Cardiac septum (tissue), 1 donor: ENCODE data around the gene GPR84. TPM values are rescaled to one million over a fixed set of nuclear protein-coding genes. Genes with fewer than 3 reads are reported as not detected.

Source experiments
- DNase-seq: peaks from one replicate; pipeline ENCODE4 v3.0.0-alpha.2; 2020; ENCODE audit warnings: low spot score
- intact Hi-C: fragments of 100-400 bp; cut with DNase I; formaldehyde crosslinking; loops from one replicate; pipeline ENCODE4 v1.14.0; 2022
- total RNA-seq: library from RNA; stranded (reverse); fragmentation: NEBNext Ultra II Directional; extraction: Animal tissue kit (Norgen Biotek cat#: 25700); gene quantifications from one replicate; pipeline ENCODE4 v1.2.1, GENCODE V29; 2021
- donor health status: DM: no; HTN: no; CAD: no.

Gene GPR84
- total RNA-seq, 1 donor from 2014 or later = 0.22 TPM

DNA sequence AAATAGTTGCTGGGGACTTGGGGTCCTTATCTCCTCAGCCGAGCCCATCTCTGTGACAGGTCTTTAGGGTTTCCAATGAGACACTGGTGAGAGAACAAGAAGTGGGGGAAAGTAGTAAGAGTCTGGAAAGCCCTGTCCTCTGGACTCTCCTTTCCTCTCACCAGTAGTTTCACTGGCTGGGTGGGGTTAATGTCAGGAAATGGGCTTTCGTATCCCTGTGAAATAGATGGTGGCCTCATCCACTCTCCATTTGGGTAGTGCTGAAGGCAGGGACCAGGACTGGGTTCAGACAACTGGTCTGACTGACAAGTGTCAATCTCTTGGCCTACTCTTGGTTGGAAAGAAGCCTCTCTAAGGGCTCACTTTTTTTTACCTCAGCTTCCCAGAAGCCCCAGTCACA lies 12.7 kb upstream of the GPR84 start:
- DNase-seq = no peak
- intact Hi-C loops = no loop called here

DNA sequence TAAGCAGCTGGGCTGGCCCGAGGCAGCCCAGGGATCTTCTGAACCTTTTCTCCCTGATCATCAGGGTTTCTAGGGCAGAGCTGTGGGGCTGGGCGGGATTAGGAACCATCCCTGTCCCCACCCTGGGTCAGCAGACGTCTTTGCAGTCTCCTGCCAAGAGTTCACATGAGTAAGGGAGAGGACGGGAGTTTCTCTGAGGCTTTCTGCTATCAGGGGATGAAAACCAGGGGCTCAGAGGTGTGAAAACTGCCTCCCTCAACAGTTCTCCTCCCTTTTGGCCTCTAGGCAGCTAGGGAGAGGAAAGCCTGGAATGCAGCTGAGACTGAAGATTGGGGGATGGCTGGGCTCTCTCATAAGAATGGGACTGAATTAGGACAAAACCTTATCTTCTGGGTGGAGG lies 12.3 kb upstream of the GPR84 start:
- DNase-seq = no peak
- intact Hi-C loops = no loop called here

DNA sequence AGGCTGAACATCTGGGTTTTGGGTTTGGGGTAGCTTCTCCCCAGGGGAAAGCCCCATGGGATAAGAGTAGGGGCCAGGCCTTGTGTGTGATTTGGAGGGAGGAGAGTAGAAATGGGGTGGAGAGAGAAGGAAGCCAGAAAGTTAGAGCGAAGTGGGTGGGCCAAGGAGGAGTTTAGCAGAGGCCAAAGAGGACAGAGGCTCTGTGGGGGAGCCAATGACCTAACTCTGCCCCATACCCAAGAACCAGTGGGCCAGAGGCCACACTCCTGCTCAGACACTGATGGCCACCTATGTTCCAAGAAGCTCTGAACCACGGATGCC lies 10.9 kb upstream of the GPR84 start:
- no peak for DNase-seq
- intact Hi-C loops = no loop called here

DNA sequence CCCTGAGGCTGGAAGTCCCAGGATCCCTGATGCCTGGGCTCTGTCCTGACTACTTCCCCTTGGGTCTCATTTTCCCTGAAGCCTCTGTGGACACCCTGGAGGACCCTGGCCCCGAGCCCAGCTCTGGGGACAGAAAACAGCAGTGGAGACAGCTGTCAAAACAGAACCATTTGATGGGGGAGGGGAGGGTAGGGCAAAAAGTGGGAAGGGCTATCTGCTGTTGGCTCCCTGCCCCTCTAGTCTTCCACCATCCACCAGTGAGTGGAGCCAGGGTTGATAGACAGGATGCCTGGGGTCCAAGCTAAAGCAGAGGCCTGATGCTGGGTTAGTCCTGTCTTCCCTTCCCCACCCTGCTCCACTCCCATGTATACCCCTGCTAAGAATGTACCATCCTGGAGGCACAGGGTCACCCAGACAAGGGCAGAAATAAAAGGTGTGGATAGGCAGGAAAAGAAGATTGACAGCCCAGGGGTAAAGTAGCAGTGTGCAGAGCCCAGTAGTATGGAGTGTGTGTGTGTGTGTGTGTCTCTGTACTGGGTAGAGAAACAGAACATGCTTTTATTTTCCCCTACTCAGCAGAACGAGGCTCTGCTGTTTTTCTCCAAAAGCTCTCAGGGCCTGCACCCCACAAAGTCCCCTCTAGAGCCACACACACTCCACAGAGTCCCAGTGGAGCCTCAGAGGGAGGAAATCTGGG lies 10.4 kb upstream of the GPR84 start:
- intact Hi-C loops = no loop called here

DNA sequence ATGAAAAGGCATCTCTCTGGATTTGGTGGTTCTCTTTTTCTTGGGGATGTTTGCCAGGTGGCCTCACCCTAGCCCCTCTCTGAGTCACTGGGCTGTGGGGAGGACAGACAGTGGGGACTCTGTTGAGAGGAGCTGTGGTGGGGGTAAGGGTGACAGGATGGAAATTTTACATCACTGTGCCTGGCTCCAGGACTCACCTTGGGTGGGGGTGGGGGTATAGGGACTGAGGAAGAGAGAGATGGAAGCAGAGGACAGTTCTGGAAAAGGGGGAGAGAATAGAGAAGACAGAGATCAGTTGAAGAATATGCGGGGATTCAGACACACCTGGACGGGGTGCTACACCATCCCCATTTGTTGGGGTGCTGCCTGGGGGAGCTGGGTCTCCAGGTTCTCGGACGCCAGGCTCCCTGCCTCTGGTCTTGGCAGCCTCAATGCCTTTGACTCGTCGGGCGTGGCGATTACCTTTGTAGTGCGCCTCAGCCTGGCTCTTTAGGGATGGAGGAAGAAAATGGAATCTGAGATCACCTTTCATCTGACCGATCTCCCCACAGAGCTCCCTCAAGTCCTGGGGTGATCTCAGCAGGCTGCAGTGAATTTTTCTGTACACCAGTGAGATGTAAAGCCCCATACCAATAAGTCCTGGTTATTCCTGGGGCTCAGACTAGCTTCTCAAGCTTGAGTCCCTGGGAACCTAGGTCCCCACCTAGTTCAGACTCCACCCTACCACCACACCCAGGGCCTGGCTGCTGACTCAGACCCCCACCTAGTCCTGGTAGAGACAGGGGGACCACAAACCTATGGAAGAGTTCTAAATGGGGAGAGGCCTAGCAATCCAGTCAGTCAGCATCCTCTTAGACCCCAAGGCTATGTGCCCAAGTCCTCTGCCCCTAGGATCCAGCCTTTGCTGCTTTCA lies 9.6 kb upstream of the GPR84 start:
- intact Hi-C loops = no loop called here
- DNase-seq = no peak

More for the DNA sequence above, 10.4 kb upstream of the GPR84 start:
- DNase-seq = no peak

DNA sequence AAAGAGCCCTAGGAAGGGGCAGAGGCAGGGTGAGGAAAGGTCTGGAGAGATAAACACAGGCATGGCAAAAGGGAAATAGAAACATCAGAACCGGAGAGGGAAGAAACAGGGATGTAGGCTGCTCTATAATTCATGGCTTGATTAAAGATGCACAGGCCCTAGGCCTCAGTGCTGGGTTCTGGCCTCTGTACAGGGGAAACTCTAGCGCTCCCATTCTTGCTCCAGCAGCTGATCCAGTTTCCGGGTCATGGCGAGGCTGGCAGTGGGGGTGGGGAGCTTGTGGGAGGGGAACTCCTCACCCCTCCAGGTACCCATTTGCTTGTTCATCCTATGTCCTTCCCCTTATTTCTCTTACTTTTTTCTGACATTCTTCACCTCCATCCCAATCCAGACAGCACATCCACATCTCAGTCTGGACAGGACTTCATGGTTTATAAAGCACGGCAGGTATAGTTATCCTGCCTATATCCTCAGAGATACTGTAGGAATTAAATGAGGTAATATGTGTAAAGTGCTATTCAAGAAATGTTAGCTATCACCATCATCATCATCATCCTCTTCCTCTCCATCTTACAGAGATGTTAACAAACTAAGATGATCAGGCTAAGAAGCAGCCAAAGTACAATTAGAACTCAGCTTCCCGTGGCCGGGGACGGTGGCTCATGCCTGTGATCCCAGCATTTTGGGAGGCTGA lies 8.0 kb upstream of the GPR84 start:
- no peak for DNase-seq
- intact Hi-C loops = no loop called here

DNA sequence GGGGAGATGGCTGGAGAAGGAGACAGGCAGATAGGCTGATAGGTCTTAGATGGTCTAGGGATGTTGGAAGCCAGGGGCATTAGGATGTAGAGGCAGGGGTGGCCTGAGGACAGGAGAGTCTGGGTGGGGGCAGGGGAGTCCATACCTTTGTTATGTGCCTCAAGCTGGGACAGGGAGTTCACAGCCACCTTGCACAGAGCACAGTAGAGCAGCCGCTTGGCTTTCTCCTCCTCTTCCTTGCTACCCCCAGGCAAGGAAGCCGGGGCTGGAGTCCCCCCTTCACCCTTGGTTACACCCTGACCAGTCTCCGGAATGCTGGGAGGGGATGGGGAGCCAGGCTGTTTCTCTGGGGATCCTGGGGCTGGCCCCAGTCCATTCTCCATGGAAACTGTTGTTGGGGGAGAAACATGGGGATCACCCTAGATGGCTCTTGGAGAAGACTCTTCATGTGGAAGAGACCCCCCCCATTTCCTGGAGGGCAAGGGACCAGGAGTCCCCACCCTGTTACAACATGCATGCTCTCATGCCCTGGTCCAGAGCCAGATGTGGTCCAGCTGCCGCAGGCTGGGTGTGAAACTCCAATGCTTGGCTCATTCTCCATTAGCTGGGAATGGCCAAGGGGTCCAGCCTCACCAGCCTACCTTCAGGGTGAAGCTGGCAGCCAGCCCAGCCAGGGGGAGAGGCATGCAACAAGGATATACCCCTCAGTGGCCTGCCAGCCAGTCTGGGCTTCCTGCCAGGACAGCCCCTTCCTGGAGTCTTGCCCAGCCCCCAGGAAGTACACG lies 7.2 kb upstream of the GPR84 start:
- intact Hi-C loops = no loop called here
- DNase-seq = no peak

DNA sequence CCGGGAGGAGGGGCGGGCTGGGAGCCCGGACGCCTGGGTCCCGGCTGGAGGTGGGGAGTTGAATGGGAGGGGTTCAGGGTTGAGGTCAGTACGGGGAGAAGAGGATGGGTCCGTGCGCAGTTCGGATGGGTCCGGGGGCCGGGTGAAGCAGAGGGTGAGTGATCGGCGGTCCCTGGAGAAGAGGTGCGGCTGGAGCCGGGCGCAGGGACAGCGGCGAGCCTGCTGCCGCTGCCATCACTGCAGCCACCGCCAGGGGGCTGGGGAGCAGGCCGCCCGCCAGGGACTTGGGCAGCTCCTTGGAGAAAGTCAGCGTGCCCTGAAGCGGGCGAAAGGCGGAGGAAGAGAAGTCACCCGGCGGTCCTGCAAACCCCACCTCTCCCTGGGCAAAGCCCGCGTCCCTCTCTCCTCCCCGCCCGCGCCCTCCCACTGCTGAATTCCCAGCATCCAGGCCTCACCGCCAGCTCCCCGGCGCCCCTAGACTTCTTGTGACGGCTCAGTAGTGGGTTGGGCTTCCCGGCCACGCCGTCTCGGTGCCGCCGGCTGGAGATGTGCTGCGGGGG lies 6.0 kb upstream of the GPR84 start:
- peak; percentile 89 for DNase-seq
- intact Hi-C loops = no loop called here

DNA sequence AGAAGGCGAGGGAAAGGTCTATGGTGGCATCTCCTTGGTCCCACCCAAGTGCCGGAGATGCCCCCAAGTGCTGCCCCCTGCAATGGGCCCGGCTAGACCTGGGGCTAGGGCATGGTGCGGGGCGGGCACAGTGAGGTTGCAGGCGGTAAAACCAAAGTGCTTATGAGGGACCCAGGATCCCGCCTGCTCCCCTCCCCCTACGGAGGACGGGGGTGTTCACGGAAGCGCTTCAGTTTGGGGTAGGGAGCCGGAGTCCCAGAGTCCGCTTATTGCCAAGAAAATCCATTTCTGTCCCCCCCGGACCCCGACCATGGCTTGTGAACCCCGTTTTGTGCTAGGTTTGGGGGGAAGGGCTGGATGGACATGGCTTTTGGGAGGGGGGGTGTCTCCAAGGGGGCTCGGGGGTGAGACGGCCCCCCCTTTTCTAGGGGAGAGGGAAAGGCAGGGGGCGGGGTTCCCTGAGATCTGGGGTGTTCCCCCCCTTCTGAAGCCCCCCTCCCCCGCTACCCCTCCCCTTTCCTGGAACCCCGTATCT lies 5.4 kb upstream of the GPR84 start:
- intact Hi-C loops = no loop called here
- DNase-seq = no peak

DNA sequence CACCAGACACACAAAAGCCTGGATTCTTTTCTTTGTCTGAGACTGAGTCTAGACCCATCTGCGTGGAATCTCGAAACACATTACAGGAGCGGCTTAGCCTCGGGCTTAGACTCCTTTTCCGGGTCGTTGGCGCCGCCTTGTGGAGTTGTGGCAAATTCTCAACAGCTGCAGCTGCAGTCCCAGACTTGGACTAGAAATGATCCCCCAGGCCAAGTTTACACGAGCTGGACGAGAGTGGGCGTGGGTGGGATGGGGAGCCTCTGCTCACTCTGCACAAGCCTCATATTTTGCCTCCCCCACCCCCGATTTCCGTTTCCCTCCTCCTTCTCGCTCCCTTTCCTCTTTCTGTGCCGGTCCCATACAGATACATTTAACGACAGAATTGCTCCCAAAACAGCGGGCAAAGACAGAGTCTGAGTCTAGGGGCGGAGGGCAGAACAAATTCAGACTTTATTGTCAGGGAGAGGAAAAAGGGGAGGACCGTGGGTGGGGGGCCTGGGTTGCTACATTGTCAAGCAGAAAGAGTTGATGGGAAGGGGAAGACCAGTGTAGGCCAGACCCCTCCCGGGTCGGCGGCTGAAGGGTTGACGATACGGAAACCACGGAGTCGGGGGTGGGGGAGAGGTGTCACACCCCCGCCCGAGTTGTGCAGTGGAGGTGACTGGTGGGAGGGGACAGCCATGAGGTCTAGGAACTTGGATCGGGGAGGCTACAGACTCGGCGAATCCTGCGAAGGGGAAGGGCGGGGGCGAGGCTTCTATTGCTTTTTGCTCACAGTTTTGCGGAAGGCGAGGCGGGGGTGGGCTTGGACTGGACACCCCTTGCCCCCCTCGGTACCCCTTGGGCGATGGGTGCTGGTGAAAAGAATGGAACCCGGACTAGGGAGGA lies 4.7 kb upstream of the GPR84 start:
- DNase-seq = peak; percentile 96
- intact Hi-C loops = no loop called here

DNA sequence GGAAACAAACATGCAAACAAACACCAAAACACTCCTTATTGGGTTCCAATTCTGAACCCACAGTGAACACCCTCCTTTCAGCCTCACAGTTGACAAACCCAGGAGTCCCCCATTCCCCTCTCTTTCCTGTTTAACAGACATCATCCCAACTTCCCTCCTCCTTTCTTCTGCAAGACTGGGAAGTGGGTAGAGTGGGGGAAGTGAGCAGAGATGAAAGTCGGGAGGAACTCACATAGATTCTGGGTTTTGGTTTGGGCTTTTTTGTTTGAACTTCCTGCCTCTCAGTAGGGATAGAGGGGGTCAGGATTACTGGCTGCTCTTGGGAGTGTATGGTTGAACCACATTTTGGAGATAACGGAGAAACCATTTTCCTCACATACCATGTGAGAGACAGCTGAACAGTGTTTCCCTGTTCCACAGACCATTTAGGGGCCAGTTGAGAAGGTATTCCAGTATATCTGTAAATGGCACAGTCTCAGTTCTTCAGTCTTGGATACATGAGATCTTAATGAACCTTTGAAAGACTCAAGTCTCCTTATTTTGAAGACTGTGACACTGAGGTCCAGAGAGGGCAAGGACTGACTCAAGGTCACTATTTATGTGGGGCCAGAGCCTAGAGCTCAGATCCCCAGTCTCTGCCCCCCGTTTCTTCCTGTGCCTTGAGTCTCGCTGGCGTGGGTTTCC lies 3.9 kb upstream of the GPR84 start:
- intact Hi-C loops = no loop called here
- DNase-seq = no peak

DNA sequence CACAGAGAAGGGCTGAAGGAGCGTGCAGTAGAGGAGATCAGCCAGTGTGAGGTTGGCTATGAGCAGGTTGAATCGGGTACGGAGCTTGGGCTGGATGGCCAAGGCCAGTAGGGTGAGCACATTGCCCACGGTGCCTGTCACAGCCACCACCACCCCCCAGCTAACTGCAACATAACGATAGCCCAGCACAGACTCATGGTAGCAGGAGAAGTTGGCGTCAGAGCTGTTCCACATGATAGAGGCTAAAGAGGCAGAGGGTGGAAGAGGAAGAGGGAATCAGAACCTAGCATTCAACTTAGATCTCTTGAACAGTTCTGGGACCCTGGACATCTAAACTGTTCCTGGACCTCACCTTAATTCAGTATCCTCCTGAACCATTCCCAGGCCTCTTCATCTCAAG lies 668 bp downstream of the GPR84 start:
- intact Hi-C loops = loop anchor here (5.0 kb wide), 2 partner anchors 81 to 146 kb away; partner anchors contain the start of genes CBX5 and HNRNPA1
- no peak for DNase-seq

DNA sequence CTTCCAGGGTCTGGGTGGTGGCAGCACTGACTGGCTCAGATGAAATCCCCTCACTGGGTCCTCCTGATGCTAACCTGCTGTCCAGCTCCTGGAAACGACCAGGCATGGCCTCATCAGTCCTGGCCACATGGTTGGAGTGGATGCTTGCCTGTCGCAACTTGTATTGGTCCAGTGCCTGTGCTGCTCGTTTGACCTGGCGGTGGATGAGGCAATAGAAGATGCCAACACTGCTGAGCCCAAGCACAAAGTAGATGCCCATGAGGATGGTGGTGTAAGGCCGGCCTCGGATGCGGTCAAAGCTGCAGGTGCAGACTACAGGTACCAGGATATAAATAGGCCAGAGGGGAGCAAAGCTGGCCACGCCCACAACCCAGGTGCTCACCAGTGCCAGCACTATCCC lies 1.2 kb downstream of the GPR84 start:
- intact Hi-C loops = loop anchor here (5.0 kb wide), 2 partner anchors 81 to 146 kb away; partner anchors contain the start of genes CBX5 and HNRNPA1
- DNase-seq = no peak

DNA sequence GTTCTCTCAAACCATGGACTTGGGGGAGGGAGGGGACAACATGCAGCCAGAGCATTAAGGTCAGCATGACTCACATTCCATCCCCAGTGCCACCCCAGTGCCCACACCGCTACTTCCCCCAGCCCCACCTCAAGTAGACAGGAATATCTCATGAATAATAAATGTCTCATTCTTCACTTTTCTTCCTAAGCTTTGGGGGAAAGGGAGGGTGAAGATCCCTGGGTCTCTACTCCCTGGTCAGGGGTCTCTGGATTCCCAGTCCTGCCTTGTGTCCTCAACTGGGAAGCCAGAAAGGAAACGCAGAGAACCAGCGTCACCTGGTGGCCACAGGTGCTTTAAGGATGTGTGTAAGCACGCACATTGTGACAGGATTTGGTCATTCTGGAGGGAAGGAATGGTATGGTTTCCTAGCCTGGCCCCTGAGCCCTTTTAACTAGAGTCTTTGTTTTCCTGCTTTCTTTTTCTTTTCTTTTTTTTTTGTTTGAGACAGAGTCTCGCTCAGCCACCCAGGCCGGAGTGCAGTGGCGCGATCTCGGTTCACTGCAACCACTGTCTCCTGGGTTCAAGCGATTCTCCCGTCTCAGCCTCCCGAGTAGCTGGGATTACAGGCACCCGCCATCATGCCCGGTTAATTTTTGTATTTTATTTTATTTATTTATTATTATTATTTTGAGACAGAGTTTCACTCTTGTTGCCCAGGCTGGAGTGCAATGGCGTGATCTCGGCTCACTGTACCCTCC lies 3.4 kb downstream of the GPR84 start:
- peak; percentile 87 for DNase-seq

DNA sequence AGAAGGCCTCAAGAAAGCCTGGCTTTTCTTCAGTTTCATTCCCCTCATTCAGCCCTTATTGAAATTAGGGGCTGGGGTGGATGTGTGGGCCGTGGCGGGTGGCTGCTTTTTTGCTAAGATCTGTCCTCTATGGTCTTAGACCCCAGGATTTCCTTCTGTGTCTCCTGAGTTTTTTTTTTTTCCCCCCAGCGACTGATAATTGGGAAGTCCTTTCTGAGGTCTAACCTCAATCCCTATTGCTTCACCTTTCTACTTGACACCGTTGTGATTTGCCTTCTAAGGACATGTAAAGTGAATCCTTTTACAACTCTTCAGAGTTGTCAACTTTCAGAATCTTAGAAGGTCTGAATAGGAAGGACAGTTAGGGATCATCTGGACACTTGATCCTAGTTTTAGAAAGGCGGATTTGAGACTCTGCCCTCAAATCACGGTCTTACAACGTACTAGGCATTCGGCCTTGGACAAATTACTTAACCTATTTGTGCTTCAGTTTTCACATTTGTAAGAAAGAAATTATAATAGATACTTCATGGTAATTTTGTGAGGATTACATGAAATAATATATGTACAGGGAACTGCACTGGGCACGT lies 4.4 kb downstream of the GPR84 start:
- intact Hi-C loops = loop anchor here (1.0 to 5.0 kb wide), 3 partner anchors 23 to 143 kb away; partner anchors contain the start of genes CBX5 and HNRNPA1
- no peak for DNase-seq

More for the DNA sequence above, 3.4 kb downstream of the GPR84 start:
- intact Hi-C loops = loop anchor here (5.0 kb wide), 2 partner anchors 79 to 144 kb away; partner anchors contain the start of genes CBX5 and HNRNPA1
